ENCODE data around the gene PAPPA.

DNA sequence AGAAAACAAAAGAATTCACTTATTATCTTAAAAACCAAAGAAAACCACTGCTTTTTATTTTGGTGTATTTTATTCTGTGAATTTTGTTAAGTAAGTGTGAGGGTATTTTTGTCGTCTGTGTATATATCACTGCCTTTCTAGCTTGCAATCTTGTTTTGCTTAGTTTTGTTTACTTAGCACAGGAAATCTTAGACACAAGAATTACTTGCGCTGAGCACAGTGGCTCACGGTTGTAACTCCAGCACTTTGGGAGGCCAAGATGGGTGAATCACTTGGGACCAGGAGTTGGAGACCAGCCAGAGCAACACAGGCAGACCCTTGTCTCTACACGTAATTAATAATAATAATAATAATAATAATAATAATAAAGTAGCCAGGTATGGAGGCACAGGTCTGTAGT lies 230.3 kb downstream of the PAPPA start:
- TF ChIP-seq, protein P1, sequence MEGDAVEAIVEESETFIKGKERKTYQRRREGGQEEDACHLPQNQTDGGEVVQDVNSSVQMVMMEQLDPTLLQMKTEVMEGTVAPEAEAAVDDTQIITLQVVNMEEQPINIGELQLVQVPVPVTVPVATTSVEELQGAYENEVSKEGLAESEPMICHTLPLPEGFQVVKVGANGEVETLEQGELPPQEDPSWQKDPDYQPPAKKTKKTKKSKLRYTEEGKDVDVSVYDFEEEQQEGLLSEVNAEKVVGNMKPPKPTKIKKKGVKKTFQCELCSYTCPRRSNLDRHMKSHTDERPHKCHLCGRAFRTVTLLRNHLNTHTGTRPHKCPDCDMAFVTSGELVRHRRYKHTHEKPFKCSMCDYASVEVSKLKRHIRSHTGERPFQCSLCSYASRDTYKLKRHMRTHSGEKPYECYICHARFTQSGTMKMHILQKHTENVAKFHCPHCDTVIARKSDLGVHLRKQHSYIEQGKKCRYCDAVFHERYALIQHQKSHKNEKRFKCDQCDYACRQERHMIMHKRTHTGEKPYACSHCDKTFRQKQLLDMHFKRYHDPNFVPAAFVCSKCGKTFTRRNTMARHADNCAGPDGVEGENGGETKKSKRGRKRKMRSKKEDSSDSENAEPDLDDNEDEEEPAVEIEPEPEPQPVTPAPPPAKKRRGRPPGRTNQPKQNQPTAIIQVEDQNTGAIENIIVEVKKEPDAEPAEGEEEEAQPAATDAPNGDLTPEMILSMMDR (IDR thresholded peaks at IDR 0.05; ENCODE audit: insufficient read depth, low read length, poor library complexity, severe bottlenecking) = no peak
- TF ChIP-seq EZH2phosphoT487 (conservative IDR thresholded peaks at IDR 0.05; ENCODE audit: low read length) = no peak

Measured in SU-DHL-6 (cell line).